ENCODE measurements around the gene FCGR3A. TPM values are rescaled to one million over a fixed set of nuclear protein-coding genes. Genes with fewer than 3 reads are reported as not detected.
"Not testable (repeated sequence)": the region's sequence is repeated elsewhere in the genome, so short reads cannot be mapped to it uniquely, and the experiment has no call there.

The FCGR3A gene
- total RNA-seq, 1 donor from 2014 or later = not detected

DNA sequence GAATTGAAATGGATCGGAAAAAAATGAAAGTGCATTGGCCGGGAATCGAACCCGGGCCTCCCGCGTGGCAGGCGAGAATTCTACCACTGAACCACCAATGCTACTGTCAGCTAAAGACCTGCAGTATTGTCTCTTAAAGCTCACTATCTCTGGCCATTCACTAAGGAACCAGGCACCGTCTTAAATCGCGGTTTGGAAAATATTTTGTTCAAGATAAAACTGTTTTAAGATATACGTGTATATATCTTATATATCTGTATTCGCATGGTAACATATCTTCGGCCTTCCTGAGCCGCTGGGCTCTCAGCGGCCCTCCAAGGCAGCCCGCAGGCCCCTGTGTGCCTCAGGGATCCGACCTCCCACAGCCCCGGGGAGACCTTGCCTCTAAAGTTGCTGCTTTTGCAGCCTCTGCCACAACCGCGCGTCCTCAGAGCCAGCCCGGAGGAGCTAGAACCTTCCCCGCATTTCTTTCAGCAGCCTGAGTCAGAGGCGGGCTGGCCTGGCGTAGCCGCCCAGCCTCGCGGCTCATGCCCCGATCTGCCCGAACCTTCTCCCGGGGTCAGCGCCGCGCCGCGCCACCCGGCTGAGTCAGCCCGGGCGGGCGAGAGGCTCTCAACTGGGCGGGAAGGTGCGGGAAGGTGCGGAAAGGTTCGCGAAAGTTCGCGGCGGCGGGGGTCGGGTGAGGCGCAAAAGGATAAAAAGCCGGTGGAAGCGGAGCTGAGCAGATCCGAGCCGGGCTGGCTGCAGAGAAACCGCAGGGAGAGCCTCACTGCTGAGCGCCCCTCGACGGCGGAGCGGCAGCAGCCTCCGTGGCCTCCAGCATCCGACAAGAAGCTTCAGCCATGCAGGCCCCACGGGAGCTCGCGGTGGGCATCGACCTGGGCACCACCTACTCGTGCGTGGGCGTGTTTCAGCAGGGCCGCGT, 25.5 kb downstream of the FCGR3A start, which contains the start of gene HSPA6:
TSS of gene HSPA6 (plus strand) at position 724 of the 925 bp plus-strand sequence. CDS start at position 843, 119 bp downstream.
- H3K27me3 Mint-ChIP-seq (ENCODE audit: low read depth) = peaks cover 16% of the 10 kb centered on the region

DNA sequence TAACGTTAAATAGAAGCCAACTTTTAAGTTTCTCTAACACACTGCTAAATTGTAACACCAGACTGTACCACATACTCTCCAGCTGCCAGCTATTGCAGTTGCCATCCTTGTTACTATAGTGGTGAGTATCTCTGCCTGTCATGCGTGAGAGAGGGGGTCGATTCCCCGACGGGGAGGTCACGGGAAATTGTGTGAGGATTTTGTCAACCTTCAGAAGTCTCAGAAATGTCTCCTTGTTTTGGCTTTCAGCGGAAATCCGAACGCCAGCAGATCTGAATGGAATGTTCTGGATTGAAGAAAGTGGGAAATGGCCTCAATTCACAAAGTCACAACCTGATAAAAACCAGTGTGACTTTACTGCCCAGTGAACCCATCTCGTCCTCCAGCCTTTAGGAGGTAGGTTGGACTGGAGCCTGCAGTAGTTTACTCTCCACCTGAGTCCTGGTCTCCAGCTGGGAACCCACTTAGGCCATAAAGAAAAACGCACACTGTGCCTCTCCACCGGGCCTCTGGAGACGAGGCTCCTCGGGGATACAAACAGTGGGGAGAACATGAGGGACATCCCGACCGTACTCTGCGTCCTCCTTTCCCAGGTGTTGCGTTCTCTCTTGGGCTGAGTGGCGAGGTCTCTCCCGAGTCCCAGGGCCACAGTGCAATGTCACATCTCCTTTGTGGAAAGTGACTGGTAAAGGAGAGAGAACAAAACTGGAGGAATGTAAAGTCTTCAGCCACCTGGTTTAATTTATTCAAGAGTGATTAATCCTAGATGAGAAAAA, 26.4 kb downstream of the FCGR3A start:
- Mint-ChIP-seq H3K27ac (ENCODE audit: unreplicated experiment) (peak overlapping the region; percentile 83), H3K4me3 (ENCODE audit: unreplicated experiment) (peak overlapping the region; percentile 83), H3K27me3 (ENCODE audit: low read depth) (peaks cover 18% of the 10 kb centered on the region)
- H3K4me1 Mint-ChIP-seq (ENCODE audit: low read depth); H3K9me3 Mint-ChIP-seq (ENCODE audit: low read depth); DNase-seq (ENCODE audit: low spot score); H3K36me3 Mint-ChIP-seq (ENCODE audit: low read depth): not testable (repeated sequence)

More for the DNA sequence above, 25.5 kb downstream of the FCGR3A start, which contains the start of gene HSPA6:
- Mint-ChIP-seq H3K27ac (ENCODE audit: unreplicated experiment) (peak within 1 kb of the TSS; percentile 83), H3K4me3 (ENCODE audit: unreplicated experiment) (peak within 1 kb of the TSS; percentile 83)
- H3K9me3 Mint-ChIP-seq (ENCODE audit: low read depth); H3K36me3 Mint-ChIP-seq (ENCODE audit: low read depth); H3K4me1 Mint-ChIP-seq (ENCODE audit: low read depth); DNase-seq (ENCODE audit: low spot score): not testable (repeated sequence)

DNA sequence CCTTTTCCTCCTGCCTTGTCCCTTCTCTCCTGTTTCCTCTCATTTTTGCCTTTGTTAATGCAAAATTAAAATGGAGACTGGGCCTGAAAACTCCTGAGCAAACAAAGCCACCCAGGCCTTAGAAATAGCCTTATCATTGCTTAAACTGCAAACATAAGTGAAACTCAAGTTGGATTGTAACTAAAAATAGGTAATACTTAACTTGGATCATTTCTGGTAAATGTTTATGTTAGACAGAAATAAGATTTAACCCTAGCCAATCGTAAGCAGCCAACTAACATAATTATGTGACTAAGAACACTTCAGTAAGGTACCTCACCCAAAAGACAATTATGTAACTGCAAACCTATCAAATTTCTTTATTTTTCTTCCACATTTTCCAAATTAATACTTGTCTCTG, 35.7 kb downstream of the FCGR3A start:
- H3K4me3 Mint-ChIP-seq (ENCODE audit: unreplicated experiment); DNase-seq (ENCODE audit: low spot score); H3K9me3 Mint-ChIP-seq (ENCODE audit: low read depth); H3K27me3 Mint-ChIP-seq (ENCODE audit: low read depth); H3K36me3 Mint-ChIP-seq (ENCODE audit: low read depth): not testable (repeated sequence)
- H3K4me1 Mint-ChIP-seq (ENCODE audit: low read depth) = peaks cover 15% of the 10 kb centered on the region
- peak overlapping the region; percentile 83 for H3K27ac Mint-ChIP-seq (ENCODE audit: unreplicated experiment)

DNA sequence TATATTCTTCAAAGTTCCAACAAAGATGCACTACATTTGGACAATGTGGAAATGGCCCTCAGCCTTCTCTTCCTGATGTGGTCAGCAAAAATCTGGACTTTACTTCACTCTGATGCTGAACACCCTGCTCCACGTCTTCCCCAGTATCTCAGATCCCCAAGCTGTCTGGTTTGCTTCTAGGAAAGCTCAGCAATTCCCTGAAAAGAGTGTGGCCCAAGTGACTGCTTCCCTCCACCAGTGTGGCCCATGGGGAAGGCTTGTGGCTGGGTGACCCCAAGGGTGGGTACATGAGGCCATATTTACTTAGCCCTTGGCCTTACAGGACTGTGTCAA, 36.2 kb downstream of the FCGR3A start:
- H3K4me1 Mint-ChIP-seq (ENCODE audit: low read depth) = peaks cover 15% of the 10 kb centered on the region
- not testable (repeated sequence) for H3K4me3 Mint-ChIP-seq (ENCODE audit: unreplicated experiment)

DNA sequence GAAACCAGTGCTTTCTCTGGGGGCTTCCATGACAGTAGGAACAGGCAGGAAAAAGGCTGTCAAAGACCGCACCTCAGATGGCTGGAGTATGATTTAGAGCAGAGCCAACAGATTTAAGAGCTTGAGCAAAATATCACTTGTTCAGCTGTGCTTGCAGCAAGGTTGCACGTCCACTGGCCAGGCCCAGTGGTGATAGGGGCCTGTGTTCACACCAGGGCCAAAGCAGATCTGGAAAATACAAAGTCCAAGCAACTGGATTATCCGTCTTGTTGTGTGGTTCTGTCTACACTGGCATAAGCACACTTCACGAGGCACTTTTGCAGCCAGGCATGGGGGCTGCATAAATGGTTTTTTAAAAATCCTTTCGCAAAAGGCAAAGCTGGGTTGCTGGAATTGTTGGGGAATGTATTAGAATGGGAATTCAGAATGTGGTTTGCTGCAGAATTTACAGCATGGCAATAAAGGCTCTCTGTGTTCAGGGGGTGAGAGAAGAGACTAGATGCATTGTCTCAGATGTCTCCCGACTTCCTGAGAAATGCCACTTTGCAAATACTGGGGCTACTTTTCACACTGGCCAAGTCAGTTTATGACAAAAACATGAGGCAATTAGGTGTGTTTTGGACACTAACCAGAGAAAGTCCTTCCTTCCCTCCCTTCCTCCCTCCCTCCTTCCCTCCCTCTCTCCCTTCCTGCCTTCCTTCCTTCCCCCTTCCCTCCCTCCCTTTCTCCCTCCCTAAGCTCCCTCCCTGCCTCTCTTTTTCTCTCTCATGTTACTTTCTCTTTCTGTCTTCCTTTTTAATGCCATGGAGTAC, 36.8 kb downstream of the FCGR3A start:
- not testable (repeated sequence) for H3K27me3 Mint-ChIP-seq (ENCODE audit: low read depth); H3K27ac Mint-ChIP-seq (ENCODE audit: unreplicated experiment); H3K9me3 Mint-ChIP-seq (ENCODE audit: low read depth); H3K36me3 Mint-ChIP-seq (ENCODE audit: low read depth); DNase-seq (ENCODE audit: low spot score); H3K4me3 Mint-ChIP-seq (ENCODE audit: unreplicated experiment)
- peaks cover 15% of the 10 kb centered on the region for H3K4me1 Mint-ChIP-seq (ENCODE audit: low read depth)

More for the DNA sequence above, 36.2 kb downstream of the FCGR3A start:
- not testable (repeated sequence) for H3K27ac Mint-ChIP-seq (ENCODE audit: unreplicated experiment); DNase-seq (ENCODE audit: low spot score); H3K27me3 Mint-ChIP-seq (ENCODE audit: low read depth); H3K9me3 Mint-ChIP-seq (ENCODE audit: low read depth); H3K36me3 Mint-ChIP-seq (ENCODE audit: low read depth)

DNA sequence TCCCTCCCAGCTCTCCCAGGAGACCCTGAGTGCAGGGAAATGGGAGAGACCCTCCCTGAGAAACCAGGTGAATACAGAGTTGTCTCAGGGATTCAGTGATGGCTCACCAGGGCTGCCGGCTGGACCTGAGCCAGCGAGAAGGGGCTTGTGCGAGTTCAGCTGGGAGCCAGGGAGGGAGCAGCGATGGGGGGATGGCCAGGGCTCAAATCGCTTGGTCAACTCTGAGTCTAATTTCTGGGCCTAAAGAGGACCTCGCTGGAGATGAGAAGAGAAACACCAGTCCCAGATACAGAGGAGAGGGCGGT, 37.9 kb downstream of the FCGR3A start:
- no peak for DNase-seq (ENCODE audit: low spot score)
- Mint-ChIP-seq H3K36me3 (ENCODE audit: low read depth) (no peaks in the 10 kb centered on the region), H3K4me3 (ENCODE audit: unreplicated experiment) (no peak overlapping the region), H3K9me3 (ENCODE audit: low read depth) (no peaks in the 10 kb centered on the region), H3K4me1 (ENCODE audit: low read depth) (peaks cover 15% of the 10 kb centered on the region), H3K27me3 (ENCODE audit: low read depth) (peaks cover 5% of the 10 kb centered on the region), H3K27ac (ENCODE audit: unreplicated experiment) (no peak overlapping the region)
- TF ChIP-seq, protein P1, sequence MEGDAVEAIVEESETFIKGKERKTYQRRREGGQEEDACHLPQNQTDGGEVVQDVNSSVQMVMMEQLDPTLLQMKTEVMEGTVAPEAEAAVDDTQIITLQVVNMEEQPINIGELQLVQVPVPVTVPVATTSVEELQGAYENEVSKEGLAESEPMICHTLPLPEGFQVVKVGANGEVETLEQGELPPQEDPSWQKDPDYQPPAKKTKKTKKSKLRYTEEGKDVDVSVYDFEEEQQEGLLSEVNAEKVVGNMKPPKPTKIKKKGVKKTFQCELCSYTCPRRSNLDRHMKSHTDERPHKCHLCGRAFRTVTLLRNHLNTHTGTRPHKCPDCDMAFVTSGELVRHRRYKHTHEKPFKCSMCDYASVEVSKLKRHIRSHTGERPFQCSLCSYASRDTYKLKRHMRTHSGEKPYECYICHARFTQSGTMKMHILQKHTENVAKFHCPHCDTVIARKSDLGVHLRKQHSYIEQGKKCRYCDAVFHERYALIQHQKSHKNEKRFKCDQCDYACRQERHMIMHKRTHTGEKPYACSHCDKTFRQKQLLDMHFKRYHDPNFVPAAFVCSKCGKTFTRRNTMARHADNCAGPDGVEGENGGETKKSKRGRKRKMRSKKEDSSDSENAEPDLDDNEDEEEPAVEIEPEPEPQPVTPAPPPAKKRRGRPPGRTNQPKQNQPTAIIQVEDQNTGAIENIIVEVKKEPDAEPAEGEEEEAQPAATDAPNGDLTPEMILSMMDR (IDR thresholded peaks at IDR 0.05) = no peak

DNA sequence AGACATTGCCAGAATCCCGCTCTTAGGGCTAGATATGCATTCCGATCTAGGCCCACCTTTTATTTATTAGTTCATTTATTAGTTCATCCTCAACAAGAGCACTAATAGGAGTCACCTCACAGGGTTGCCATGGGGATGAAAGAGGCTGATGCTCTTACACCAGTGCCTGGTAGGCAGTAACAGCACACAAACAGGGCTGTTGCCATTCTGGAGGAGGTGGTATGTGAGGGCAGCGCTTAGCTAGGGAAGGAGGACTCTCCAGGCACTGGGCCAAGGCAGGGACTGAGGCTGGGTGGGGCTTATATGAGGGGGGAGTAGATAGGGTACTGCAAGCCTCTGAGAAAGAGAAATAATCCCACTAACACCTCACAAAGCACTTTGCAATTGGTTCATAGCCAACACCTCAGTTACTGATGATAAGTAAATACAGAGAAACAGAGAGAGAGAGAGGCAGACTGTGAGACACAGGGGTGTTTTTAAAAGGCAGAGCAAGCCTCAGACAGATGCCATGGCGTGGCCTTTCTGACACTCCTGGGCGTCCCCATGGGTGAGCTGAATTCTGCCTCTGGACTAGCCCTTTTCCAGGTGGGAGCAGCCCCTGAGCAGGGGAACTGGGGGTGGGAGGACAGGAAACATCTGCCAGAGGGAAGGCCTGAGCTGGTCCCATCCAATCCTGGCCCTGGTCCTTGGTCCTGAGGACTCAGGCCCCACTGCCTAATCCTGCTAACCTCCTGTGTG, 38.4 kb downstream of the FCGR3A start:
- Mint-ChIP-seq H3K4me1 (ENCODE audit: low read depth) (peaks cover 15% of the 10 kb centered on the region), H3K27me3 (ENCODE audit: low read depth) (peaks cover 10% of the 10 kb centered on the region), H3K36me3 (ENCODE audit: low read depth) (no peaks in the 10 kb centered on the region), H3K27ac (ENCODE audit: unreplicated experiment) (no peak overlapping the region), H3K9me3 (ENCODE audit: low read depth) (no peaks in the 10 kb centered on the region), H3K4me3 (ENCODE audit: unreplicated experiment) (no peak overlapping the region)
- TF ChIP-seq, protein P1 (IDR thresholded peaks at IDR 0.05) = no peak
- DNase-seq (ENCODE audit: low spot score) = no peak

All from chondrocyte (in vitro differentiated cells).